ENCODE data around the gene INPP5F. TPM values are rescaled to one million over a fixed set of nuclear protein-coding genes. Genes with fewer than 3 reads are reported as not detected.

The INPP5F gene
- total and polyA plus RNA-seq, 2 experiments from 2014 or later: 8.5 to 10.9 TPM

DNA sequence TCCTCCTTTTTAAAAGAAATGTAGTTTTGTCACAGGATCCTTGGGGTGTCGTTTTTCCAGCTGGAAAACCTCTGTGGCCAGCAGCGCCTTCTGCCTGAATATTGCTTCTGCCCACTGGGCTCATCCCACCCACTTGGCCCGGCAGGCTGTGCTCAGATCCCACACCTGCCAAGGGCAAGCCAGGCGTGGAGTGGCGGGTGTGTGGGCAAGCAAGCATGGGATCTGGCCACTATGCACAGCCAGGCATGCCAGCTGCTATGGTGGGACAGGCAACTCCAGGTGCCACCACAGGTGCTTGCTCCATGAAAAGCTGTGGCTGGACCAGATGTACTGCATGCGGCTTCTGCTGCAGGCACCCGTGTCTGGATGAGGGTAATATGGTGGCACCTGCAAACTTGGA, 31.2 kb upstream of the INPP5F start:
- no peak overlapping the region for H3K9ac ChIP-seq
- H3F3A ChIP-seq (ENCODE audit: insufficient read depth): no peaks in the 10 kb centered on the region
- DNase-seq: no peak
- no peaks in the 10 kb centered on the region for H3K36me3 ChIP-seq (ENCODE audit: low read depth)
- H3K4me3 ChIP-seq: no peak overlapping the region
- no peaks in the 10 kb centered on the region for H3K9me2 ChIP-seq (ENCODE audit: insufficient read depth)
- 62 to 71% methylated on average over 7 of the region's 7 CpGs for WGBS, 2 experiments (ENCODE audit: low coverage in 1 of 2, low lambda C conversion rate in 2 of 2, missing lambda C conversion rate in 2 of 2)
- no peaks in the 10 kb centered on the region for H4K20me1 ChIP-seq (ENCODE audit: insufficient read depth)
- no peak overlapping the region for H2AFZ ChIP-seq
- no peak overlapping the region for H3K4me2 ChIP-seq (ENCODE audit: unreplicated experiment)
- H3K27me3 ChIP-seq (replicated peaks; ENCODE audit: insufficient read depth): no peaks in the 10 kb centered on the region
- H3K79me2 ChIP-seq (ENCODE audit: insufficient read depth): no peaks in the 10 kb centered on the region
- H3K27ac ChIP-seq: no peak overlapping the region
- no peak for TF ChIP-seq EZH2 (IDR thresholded peaks at IDR 0.05; ENCODE audit: insufficient read depth, poor library complexity, severe bottlenecking)
- TF ChIP-seq EZH2phosphoT487 (IDR thresholded peaks at IDR 0.05; ENCODE audit: insufficient read depth, low read depth): no peak
- H3K4me1 ChIP-seq (ENCODE audit: insufficient read depth): no peaks in the 10 kb centered on the region
- in situ Hi-C loops (cut with MboI): no loop called here
- H3K9me3 ChIP-seq (ENCODE audit: low read depth): no peaks in the 10 kb centered on the region

DNA sequence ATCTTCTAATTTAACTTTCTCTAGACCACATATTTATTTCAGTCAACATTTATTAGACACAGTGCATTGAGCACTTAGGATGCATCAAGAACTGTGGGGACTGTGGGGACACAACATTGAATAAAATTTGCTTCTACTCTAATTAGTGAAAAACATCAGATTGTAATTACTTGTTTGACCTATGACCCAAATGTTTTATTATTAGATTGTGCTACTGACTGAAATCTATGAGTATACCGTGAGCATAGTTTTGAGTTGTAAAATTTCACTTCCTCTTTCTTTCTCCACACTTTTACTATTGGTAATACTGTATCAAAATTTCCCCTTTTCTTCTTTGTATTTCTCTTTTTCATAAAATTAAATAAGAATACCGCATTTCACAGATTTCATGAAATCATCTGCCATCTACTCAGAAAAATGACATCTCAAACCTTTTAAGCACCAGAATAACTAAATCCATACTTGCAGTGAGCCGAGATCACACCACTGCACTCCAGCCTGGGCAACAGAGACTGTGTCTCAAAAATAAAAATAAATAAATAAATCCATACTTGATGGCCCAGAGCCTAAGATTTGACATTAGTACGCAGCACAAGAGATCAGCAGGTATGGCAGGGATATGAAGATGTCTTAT, 25.4 kb upstream of the INPP5F start:
- Histone ChIP-seq H2AFZ (no peak overlapping the region), H3K4me1 (ENCODE audit: insufficient read depth) (no peaks in the 10 kb centered on the region), H4K20me1 (ENCODE audit: insufficient read depth) (no peaks in the 10 kb centered on the region), H3K9me2 (ENCODE audit: insufficient read depth) (no peaks in the 10 kb centered on the region), H3K36me3 (ENCODE audit: low read depth) (no peaks in the 10 kb centered on the region), H3F3A (ENCODE audit: insufficient read depth) (peaks cover 7% of the 10 kb centered on the region; the same call in 1 of the 2 replicates), H3K4me2 (ENCODE audit: unreplicated experiment) (no peak overlapping the region), H3K9me3 (ENCODE audit: low read depth) (no peaks in the 10 kb centered on the region), H3K9ac (no peak overlapping the region), H3K4me3 (no peak overlapping the region), H3K27ac (no peak overlapping the region), H3K27me3 (replicated peaks; ENCODE audit: insufficient read depth) (no peaks in the 10 kb centered on the region), H3K79me2 (ENCODE audit: insufficient read depth) (no peaks in the 10 kb centered on the region)
- in situ Hi-C loops (cut with MboI): no loop called here
- no peak for TF ChIP-seq EZH2 (IDR thresholded peaks at IDR 0.05; ENCODE audit: insufficient read depth, poor library complexity, severe bottlenecking)
- no peak for DNase-seq
- WGBS, 2 experiments (ENCODE audit: low coverage in 1 of 2, low lambda C conversion rate in 2 of 2, missing lambda C conversion rate in 2 of 2): 68 to 78% methylated on average over 4 of the region's 4 CpGs

DNA sequence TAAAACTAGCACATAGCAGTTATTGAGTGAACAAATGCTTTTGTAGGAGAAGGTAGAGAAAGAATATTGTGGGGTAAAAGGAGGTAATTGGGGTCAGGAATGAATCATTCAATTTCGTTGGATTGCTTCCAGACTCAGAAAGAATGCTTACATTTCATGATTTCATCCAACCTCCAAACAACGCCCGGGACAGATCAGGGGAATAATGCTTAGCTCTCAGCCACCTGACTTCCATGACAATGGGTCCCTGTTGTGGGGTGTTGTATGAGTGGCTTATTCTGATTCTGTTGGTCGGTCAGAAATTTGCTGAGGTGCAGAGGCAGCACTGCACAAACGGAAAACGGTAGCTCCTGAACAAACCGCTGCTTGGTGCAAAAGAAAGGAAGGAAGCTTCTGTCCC, 24.0 kb upstream of the INPP5F start:
- H3K36me3 ChIP-seq (ENCODE audit: low read depth): no peaks in the 10 kb centered on the region
- H3K9ac ChIP-seq: no peak overlapping the region
- H2AFZ ChIP-seq: no peak overlapping the region
- H3F3A ChIP-seq (ENCODE audit: insufficient read depth): peaks cover 7% of the 10 kb centered on the region; the same call in 1 of the 2 replicates
- 27 to 37% methylated on average over 7 of the region's 7 CpGs for WGBS, 2 experiments (ENCODE audit: low coverage in 1 of 2, low lambda C conversion rate in 2 of 2, missing lambda C conversion rate in 2 of 2)
- H3K4me3 ChIP-seq: no peak overlapping the region
- TF ChIP-seq EZH2phosphoT487 (IDR thresholded peaks at IDR 0.05; ENCODE audit: insufficient read depth, low read depth): no peak
- TF ChIP-seq EZH2 (IDR thresholded peaks at IDR 0.05; ENCODE audit: insufficient read depth, poor library complexity, severe bottlenecking): no peak
- H3K79me2 ChIP-seq (ENCODE audit: insufficient read depth): no peaks in the 10 kb centered on the region
- no peaks in the 10 kb centered on the region for H3K4me1 ChIP-seq (ENCODE audit: insufficient read depth)
- H4K20me1 ChIP-seq (ENCODE audit: insufficient read depth): no peaks in the 10 kb centered on the region
- H3K4me2 ChIP-seq (ENCODE audit: unreplicated experiment): no peak overlapping the region
- no peaks in the 10 kb centered on the region for H3K9me3 ChIP-seq (ENCODE audit: low read depth)
- no peak overlapping the region for H3K27ac ChIP-seq
- no peaks in the 10 kb centered on the region for H3K27me3 ChIP-seq (replicated peaks; ENCODE audit: insufficient read depth)
- peak; percentile 51 for DNase-seq
- in situ Hi-C loops (cut with MboI): no loop called here
- H3K9me2 ChIP-seq (ENCODE audit: insufficient read depth): no peaks in the 10 kb centered on the region

DNA sequence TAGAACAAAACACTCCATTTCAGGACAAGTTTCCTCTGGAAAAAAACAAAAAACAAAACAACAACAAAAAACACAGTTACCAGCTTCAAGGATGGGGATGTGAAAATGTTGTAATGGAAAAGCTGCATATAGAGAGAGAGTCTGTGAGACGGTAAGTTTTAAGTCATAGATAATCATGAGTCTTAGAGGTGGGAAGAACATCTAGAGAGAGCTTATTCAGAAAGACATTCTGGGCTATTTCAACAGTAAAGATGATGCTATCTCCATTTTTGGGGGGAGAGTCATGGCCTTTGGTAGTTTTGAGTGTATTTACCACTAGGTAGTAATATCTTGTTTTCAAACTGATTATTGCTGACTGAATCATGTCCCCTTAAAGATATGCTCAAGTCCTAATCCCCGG, 23.3 kb upstream of the INPP5F start:
- in situ Hi-C loops (cut with MboI): no loop called here
- Histone ChIP-seq H3K9ac (no peak overlapping the region), H2AFZ (no peak overlapping the region), H3K4me2 (ENCODE audit: unreplicated experiment) (no peak overlapping the region), H3K27ac (no peak overlapping the region), H3K4me1 (ENCODE audit: insufficient read depth) (no peaks in the 10 kb centered on the region), H3K9me3 (ENCODE audit: low read depth) (no peaks in the 10 kb centered on the region), H3K4me3 (no peak overlapping the region), H3K9me2 (ENCODE audit: insufficient read depth) (no peaks in the 10 kb centered on the region), H3K79me2 (ENCODE audit: insufficient read depth) (no peaks in the 10 kb centered on the region), H3K36me3 (ENCODE audit: low read depth) (no peaks in the 10 kb centered on the region), H3F3A (ENCODE audit: insufficient read depth) (peaks cover 7% of the 10 kb centered on the region; the same call in 1 of the 2 replicates), H3K27me3 (replicated peaks; ENCODE audit: insufficient read depth) (no peaks in the 10 kb centered on the region), H4K20me1 (ENCODE audit: insufficient read depth) (no peaks in the 10 kb centered on the region)
- TF ChIP-seq EZH2 (IDR thresholded peaks at IDR 0.05; ENCODE audit: insufficient read depth, poor library complexity, severe bottlenecking) (no peak), EZH2phosphoT487 (IDR thresholded peaks at IDR 0.05; ENCODE audit: insufficient read depth, low read depth) (no peak)
- DNase-seq: no peak
- WGBS, 2 experiments (ENCODE audit: low coverage in 1 of 2, low lambda C conversion rate in 2 of 2, missing lambda C conversion rate in 2 of 2): 83 to 87% methylated on average over 2 of the region's 2 CpGs
